GM12801 (cell line): Measurements from ENCODE around the gene ING4.

Experiments
- TF ChIP-seq, protein P1 (sequence below): IDR thresholded peaks from one replicate; pipeline ENCODE4 v1.5.1; 2011; ENCODE audit warnings: control low read depth; ENCODE audit not compliant: insufficient read length; ENCODE audit errors: extremely low read depth

Gene ING4

DNA sequence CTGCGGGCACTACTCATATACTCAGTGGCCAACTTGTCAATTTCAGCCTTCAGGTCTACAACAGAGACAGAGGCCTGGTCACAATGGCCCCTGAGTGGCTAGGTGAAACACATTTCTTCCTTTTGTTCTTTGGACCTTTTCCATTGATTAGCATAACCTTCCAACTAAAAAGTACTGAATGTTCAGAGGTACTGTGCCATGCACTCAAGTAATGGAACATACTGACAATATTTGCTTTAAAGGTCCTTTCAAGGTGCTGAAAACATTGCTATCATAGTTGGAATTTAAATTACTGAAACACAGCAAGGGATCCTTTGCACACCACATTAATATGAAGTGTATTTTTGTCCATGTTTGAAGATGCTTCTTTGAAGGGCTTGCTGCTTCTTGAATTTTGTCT, 9.6 kb downstream of the ING4 start:
- TF ChIP-seq, protein P1, sequence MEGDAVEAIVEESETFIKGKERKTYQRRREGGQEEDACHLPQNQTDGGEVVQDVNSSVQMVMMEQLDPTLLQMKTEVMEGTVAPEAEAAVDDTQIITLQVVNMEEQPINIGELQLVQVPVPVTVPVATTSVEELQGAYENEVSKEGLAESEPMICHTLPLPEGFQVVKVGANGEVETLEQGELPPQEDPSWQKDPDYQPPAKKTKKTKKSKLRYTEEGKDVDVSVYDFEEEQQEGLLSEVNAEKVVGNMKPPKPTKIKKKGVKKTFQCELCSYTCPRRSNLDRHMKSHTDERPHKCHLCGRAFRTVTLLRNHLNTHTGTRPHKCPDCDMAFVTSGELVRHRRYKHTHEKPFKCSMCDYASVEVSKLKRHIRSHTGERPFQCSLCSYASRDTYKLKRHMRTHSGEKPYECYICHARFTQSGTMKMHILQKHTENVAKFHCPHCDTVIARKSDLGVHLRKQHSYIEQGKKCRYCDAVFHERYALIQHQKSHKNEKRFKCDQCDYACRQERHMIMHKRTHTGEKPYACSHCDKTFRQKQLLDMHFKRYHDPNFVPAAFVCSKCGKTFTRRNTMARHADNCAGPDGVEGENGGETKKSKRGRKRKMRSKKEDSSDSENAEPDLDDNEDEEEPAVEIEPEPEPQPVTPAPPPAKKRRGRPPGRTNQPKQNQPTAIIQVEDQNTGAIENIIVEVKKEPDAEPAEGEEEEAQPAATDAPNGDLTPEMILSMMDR: no peak

DNA sequence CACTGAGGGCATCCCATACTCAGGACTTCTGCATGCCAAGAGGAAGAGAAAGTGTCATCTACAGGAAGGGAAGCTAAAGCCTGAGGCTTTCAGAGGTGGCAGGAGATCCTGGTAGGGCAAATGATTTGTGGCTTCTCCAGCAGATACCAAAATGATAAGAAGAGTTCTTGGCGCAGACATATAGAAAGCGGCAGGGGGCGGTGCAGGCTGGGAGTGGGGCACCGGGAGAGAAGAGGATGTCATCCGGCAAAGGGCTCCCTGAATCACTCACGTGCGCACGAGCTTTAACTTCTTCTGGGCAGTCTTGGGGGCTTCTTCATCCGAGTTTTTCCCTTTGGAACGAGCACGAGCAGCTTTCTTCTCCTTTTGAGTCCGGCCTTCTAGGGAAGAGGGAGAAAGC, 10.5 kb downstream of the ING4 start:
- TF ChIP-seq, protein P1: no peak

DNA sequence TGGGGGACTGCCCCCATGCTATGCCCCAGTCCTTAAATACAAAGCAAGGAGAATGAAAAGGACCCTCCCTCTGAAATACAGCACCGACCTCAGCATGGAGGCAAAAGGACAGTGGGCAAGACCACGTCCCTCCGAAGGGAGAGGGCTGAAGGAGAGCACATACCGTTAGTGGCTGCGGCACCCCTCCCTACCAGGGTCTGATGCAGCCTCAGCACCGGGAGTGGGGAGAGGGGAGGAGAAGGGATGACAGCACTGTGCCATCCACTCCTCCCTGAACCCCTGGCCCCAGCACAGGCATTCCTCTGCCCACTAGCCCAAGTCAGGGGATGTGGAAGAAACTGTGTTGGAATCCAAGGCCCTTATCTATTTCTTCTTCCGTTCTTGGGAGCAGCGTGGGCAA, 12.1 kb downstream of the ING4 start:
- TF ChIP-seq, protein P1: no peak

DNA sequence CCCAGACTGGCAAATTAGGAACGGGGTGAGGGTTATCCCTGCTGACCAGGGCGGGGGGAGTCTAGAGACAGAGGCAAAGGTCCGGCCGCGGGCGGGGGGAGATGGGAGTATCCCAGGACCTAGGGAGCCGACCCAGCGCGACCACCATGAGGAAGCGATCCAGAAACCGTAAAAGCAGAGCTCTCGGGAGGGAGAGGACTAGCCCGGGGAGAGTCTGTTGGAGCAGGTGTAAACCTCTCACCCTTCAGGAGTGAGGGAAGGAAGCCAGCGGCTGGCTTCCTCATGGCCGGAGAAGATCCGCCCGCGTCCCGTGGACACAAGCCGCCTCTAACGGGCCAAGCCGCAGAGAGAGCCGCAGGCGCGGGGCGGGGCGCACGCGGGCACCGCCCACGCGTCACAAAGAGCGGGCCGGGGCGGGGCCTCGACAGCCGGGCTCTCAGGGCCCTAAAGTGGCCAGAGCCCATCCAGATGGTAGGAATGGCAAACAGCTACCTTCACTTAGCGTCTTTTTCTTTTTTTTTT, 15.8 kb downstream of the ING4 start, which contains the start of gene ACRBP:
Gene ACRBP, minus strand, starts transcription at position 350 of the 522 bp plus-strand sequence. Its CDS starts 66 bp downstream, at position 284.
- TF ChIP-seq, protein P1: no peak

DNA sequence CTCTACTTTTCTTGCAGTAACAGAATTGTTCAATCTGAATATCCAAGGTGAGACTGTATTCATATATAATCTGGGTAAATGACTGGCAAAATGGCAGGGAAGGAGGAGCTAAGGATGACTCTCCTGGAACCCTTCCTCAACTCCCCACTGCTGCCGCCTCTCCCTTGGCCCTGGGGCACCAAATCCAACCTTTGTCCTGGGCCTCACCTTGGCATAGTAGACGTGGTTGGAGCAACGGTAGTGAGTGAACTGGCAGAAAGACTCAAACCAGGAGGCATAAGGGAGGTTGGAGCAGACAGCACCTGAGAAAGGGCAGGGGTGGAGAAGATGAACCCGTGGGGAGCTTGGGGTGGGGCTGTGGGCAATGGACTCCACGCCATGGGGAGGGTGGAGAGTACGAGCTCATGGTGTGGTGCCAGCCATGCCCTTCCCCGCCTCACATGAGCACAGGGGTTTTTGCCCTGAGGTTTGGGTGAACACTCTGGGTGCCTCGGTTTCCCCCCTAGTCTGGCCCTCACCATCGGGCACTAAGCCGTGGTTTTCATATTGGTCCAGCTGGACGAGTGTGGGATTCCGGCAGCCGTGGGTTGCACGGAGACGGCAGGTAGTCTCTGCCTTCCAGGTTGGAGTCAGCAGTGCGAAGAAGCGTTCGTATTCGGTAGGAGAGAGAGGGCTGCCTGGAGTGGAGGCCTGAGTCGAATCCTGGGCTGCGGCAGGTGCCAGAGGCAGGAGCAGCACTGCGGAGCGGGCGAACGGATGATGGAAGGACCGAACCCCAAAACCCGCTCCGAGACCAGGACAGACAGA, 16.4 kb downstream of the ING4 start:
- TF ChIP-seq, protein P1: no peak

DNA sequence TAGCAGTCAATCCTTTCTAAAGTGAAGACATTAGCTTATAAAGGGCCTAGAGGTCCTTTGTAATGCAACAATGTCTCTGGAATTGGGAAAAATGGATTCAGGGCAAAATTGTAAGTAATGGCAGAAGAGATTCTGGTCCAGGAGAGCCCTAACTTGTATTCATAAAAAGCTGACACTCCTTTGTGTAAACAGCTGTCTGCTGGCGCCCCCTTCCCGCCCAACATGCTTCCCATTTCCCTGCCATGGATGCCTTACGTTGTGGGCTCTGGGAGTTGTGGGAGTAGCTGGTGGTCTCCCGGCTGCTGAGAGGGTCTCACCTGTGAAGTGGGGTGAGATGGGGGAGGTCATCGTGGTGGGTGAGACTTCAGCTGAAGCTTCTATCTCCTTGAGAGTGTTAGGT, 18.0 kb downstream of the ING4 start:
- TF ChIP-seq, protein P1: no peak

DNA sequence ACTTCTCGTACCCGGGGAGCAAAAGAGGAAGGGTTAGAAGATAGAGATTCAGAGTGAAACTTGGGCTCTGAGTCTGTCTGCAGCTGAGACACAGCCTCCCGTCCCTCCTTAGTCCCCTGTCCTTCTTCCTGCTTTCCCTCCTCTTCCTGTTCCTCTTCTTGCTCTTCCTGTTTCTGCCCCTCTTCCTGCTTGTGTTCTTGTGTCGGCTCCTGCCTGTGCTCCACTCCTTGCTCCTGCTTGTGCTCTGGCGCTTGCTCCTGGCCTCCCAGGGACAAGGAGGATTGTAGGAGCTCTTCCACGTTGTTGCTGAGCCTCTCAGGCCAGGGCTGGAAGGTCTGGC, 18.7 kb downstream of the ING4 start:
- TF ChIP-seq, protein P1: no peak
